K562 (cell line): Measurements from ENCODE around the gene ZNF607. TPM values are rescaled to one million over a fixed set of nuclear protein-coding genes. Genes with fewer than 3 reads are reported as not detected.

Source experiments
- ATF1 ChIP-seq, 2 experiments: fragments of 450-650 bp in 1 of 2; IDR thresholded peaks; 2 replicates each; pipeline ENCODE4 v1.6.1; 2016; ENCODE audit warnings: missing compliant biosample characterization in 1 of 2, missing genetic modification characterization in 1 of 2
- DMBX1 ChIP-seq: fragments of 250-450 bp; sonication (Bioruptor Pico); IDR thresholded peaks from 2 replicates; pipeline ENCODE4 v1.8.0; 2022; ENCODE audit warnings: inconsistent platforms, mild to moderate bottlenecking, moderate library complexity, borderline replicate concordance
- NEUROD1 ChIP-seq: fragments of 150-350 bp; IDR thresholded peaks from 2 replicates; pipeline ENCODE4 v1.6.1; 2014; ENCODE audit warnings: borderline replicate concordance, low read length, low read depth; ENCODE audit not compliant: partially characterized antibody
- NR2C1 ChIP-seq, 2 experiments: fragments of 450-650 bp; IDR thresholded peaks; 2 replicates each; pipeline ENCODE4 v1.6.1; 2017; ENCODE audit warnings: mild to moderate bottlenecking in 2 of 2, antibody characterized with exemption in 1 of 2, inconsistent platforms in 1 of 2, missing compliant biosample characterization in 1 of 2, missing genetic modification characterization in 1 of 2
- POLR3G ChIP-seq: IDR thresholded peaks from 2 replicates; pipeline ENCODE4 v1.6.1; 2011; ENCODE audit not compliant: insufficient read length, insufficient replicate concordance; ENCODE audit errors: extremely low read depth
- PPARD ChIP-seq: fragments of 250-450 bp; sonication (Bioruptor Pico); IDR thresholded peaks from 2 replicates; pipeline ENCODE4 v1.8.0; 2022; ENCODE audit warnings: inconsistent platforms, mild to moderate bottlenecking, moderate library complexity
- RB1 ChIP-seq: fragments of 450-650 bp; IDR thresholded peaks from 2 replicates; pipeline ENCODE4 v1.6.1; 2017; ENCODE audit warnings: low read depth, mild to moderate bottlenecking
- RHOXF2B ChIP-seq: fragments of 250-450 bp; sonication (Bioruptor Pico); conservative IDR thresholded peaks from 2 replicates; pipeline ENCODE4 v1.5.1; 2021
- SUPT5H ChIP-seq: fragments of 450-650 bp; IDR thresholded peaks from 2 replicates; pipeline ENCODE4 v1.6.1; 2016
- ZNF12 ChIP-seq: sonication (generic); formaldehyde crosslinking; IDR thresholded peaks from 2 replicates; pipeline ENCODE4 v1.4.0; 2020; ENCODE audit warnings: mild to moderate bottlenecking, missing genetic modification reagents
- ZNF232 ChIP-seq: sonication (generic); formaldehyde crosslinking; IDR thresholded peaks from 2 replicates; pipeline ENCODE4 v1.8.0; 2022; ENCODE audit warnings: mild to moderate bottlenecking, missing genetic modification reagents
- ZNF583 ChIP-seq: fragments of 250-450 bp; sonication (Bioruptor Pico); IDR thresholded peaks from 2 replicates; pipeline ENCODE4 v1.4.0; 2020
- ZNF764 ChIP-seq: fragments of 250-450 bp; sonication (Bioruptor Pico); IDR thresholded peaks from 2 replicates; pipeline ENCODE4 v1.4.0; 2020; ENCODE audit warnings: low read depth, mild to moderate bottlenecking, moderate library complexity
- polyA plus RNA-seq, 8 experiments: library from polyadenylated mRNA; depleted of rRNA in 4 of 8; stranded (reverse) in 5 of 8; unstranded in 3 of 8; fragments of >200 nt; fragmentation: Nextera tagmentation in 2 of 8; fragmentation: Illumina TruSeq in 1 of 8; extraction: Ambion mirVana in 2 of 8; extraction: Trizol in 1 of 8; gene quantifications; 2 replicates each; pipeline versions ENCODE4 v1.2.1 to v1.2.3, GENCODE V29; 2011 to 2014; ENCODE audit warnings: inconsistent platforms in 1 of 8, missing spikeins in 1 of 8
- total RNA-seq, 7 experiments: library from RNA; depleted of rRNA in 6 of 7; stranded (reverse); fragments of >200 nt in 6 of 7; fragmentation: Illumina TruSeq in 2 of 7; extraction: Trizol in 2 of 7; gene quantifications; 2 replicates each; pipeline versions ENCODE4 v1.2.1 to v1.2.3, GENCODE V29; 2011 to 2021; ENCODE audit warnings: low replicate concordance in 1 of 7
- TF ChIP-seq, protein P1 (sequence below), 2 experiments: fragments of 450-650 bp; conservative IDR thresholded peaks; 2 replicates each; pipeline ENCODE4 v1.6.1; 2017; ENCODE audit warnings: mild to moderate bottlenecking in 2 of 2, moderate library complexity in 2 of 2
- TF ChIP-seq, protein P2 (sequence below): fragments of 250-450 bp; sonication (Bioruptor Pico); IDR thresholded peaks from 2 replicates; pipeline ENCODE4 v1.5.0; 2020; ENCODE audit warnings: mild to moderate bottlenecking, borderline replicate concordance
- TF ChIP-seq, protein P3 (sequence below): fragments of 450-650 bp; IDR thresholded peaks from 2 replicates; pipeline ENCODE4 v1.6.1; 2016; ENCODE audit warnings: low read depth

ZNF607 gene
- total and polyA plus RNA-seq, 9 of the 15 experiments (the other 6 are each of a cell fraction or from before 2014, with no cell fraction given) = 0.65 to 5.1 (median 3.6) TPM

DNA sequence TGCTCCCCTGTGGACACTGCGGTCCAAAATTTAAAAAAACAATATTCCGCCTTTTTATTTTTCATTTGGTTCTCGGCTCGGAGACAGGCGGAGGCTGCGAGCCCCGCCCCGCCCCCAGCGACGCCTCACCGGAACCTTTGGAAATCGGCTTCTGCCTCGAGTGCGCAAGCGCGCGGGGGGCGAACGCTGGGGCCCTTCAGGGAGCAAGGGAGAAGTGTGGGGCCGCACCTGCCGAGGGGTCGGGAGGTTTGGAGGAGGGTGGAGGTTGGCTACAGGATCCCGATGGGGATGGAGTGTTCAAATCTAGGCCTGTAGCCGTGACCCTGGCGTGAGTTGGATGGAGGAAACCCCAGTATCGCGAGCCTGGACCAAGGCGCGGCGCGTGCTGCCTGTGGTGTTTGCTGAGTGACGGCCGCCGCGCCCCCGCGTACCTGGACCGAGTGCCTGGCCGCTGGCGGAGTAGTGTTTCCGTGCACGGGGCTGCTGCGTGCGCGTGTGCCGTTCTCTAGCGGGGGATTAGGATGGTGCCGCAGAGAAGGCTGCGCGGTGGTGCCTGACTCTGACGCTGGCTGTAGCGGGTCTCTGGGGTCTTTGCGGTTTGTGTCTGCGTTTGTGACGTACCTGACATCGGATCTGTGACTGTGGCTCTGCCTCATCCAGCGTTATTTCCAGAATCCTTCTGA, 63.7 kb downstream of the ZNF607 start (continued):
- peak; percentile 60 for TF ChIP-seq RB1
- TF ChIP-seq ZNF232 (CRISPR knock-in tag) = no peak
- no peak for TF ChIP-seq POLR3G
- TF ChIP-seq, protein P1, sequence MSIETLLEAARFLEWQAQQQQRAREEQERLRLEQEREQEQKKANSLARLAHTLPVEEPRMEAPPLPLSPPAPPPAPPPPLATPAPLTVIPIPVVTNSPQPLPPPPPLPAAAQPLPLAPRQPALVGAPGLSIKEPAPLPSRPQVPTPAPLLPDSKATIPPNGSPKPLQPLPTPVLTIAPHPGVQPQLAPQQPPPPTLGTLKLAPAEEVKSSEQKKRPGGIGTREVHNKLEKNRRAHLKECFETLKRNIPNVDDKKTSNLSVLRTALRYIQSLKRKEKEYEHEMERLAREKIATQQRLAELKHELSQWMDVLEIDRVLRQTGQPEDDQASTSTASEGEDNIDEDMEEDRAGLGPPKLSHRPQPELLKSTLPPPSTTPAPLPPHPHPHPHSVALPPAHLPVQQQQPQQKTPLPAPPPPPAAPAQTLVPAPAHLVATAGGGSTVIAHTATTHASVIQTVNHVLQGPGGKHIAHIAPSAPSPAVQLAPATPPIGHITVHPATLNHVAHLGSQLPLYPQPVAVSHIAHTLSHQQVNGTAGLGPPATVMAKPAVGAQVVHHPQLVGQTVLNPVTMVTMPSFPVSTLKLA (conservative IDR thresholded peaks at IDR 0.05) = peak; percentile 74 to 84
- no peak for TF ChIP-seq DMBX1 (CRISPR knock-in tag)
- TF ChIP-seq ZNF12 (CRISPR knock-in tag) = no peak
- no peak for TF ChIP-seq RHOXF2B (CRISPR knock-in tag)
- no peak for TF ChIP-seq ZNF764
- no peak for TF ChIP-seq ZNF583 (CRISPR knock-in tag)
- peak; percentile 23 for TF ChIP-seq NEUROD1
- TF ChIP-seq, protein P2, sequence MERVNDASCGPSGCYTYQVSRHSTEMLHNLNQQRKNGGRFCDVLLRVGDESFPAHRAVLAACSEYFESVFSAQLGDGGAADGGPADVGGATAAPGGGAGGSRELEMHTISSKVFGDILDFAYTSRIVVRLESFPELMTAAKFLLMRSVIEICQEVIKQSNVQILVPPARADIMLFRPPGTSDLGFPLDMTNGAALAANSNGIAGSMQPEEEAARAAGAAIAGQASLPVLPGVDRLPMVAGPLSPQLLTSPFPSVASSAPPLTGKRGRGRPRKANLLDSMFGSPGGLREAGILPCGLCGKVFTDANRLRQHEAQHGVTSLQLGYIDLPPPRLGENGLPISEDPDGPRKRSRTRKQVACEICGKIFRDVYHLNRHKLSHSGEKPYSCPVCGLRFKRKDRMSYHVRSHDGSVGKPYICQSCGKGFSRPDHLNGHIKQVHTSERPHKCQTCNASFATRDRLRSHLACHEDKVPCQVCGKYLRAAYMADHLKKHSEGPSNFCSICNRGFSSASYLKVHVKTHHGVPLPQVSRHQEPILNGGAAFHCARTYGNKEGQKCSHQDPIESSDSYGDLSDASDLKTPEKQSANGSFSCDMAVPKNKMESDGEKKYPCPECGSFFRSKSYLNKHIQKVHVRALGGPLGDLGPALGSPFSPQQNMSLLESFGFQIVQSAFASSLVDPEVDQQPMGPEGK (CRISPR knock-in tag) = no peak
- no peak for TF ChIP-seq SUPT5H
- TF ChIP-seq, protein P3, sequence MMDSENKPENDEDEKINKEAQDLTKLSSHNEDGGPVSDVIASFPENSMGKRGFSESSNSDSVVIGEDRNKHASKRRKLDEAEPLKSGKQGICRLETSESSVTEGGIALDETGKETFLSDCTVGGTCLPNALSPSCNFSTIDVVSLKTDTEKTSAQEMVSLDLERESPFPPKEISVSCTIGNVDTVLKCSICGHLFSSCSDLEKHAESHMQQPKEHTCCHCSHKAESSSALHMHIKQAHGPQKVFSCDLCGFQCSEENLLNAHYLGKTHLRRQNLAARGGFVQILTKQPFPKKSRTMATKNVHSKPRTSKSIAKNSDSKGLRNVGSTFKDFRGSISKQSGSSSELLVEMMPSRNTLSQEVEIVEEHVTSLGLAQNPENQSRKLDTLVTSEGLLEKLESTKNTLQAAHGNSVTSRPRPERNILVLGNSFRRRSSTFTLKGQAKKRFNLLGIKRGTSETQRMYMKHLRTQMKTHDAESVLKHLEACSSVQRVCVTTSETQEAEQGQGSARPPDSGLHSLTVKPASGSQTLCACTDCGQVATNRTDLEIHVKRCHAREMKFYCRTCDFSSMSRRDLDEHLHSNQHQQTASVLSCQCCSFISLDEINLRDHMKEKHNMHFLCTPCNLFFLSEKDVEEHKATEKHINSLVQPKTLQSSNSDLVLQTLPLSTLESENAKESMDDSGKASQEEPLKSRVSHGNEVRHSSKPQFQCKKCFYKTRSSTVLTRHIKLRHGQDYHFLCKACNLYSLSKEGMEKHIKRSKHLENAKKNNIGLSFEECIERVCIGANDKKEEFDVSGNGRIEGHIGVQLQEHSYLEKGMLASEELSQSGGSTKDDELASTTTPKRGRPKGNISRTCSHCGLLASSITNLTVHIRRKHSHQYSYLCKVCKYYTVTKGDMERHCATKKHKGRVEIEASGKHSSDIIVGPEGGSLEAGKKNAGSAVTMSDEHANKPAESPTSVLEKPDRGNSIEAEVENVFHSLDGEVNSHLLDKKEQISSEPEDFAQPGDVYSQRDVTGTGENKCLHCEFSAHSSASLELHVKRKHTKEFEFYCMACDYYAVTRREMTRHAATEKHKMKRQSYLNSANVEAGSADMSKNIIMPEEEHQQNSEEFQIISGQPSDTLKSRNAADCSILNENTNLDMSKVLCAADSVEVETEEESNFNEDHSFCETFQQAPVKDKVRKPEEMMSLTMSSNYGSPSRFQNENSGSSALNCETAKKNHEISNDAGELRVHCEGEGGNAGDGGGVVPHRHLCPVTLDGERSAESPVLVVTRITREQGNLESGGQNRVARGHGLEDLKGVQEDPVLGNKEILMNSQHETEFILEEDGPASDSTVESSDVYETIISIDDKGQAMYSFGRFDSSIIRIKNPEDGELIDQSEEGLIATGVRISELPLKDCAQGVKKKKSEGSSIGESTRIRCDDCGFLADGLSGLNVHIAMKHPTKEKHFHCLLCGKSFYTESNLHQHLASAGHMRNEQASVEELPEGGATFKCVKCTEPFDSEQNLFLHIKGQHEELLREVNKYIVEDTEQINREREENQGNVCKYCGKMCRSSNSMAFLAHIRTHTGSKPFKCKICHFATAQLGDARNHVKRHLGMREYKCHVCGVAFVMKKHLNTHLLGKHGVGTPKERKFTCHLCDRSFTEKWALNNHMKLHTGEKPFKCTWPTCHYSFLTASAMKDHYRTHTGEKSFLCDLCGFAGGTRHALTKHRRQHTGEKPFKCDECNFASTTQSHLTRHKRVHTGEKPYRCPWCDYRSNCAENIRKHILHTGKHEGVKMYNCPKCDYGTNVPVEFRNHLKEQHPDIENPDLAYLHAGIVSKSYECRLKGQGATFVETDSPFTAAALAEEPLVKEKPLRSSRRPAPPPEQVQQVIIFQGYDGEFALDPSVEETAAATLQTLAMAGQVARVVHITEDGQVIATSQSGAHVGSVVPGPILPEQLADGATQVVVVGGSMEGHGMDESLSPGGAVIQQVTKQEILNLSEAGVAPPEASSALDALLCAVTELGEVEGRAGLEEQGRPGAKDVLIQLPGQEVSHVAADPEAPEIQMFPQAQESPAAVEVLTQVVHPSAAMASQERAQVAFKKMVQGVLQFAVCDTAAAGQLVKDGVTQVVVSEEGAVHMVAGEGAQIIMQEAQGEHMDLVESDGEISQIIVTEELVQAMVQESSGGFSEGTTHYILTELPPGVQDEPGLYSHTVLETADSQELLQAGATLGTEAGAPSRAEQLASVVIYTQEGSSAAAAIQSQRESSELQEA = no peak
- no peak for TF ChIP-seq ATF1 (CRISPR knock-in tag; IDR thresholded peaks at IDR 0.05)
- peak; percentile 87 for TF ChIP-seq ATF1 (tag; IDR thresholded peaks at IDR 0.05)
- no peak for TF ChIP-seq NR2C1 (IDR thresholded peaks at IDR 0.05)
- peak; percentile 53 for TF ChIP-seq NR2C1 (tag; IDR thresholded peaks at IDR 0.05)
- TF ChIP-seq PPARD (CRISPR knock-in tag) = no peak
